ENCODE data around the gene NIPBL.

NIPBL gene

GRCh38 chr5:36938129-36938528 lies 61.6 kb downstream of the NIPBL start:
- Histone ChIP-seq H3K4me2 (ENCODE audit: insufficient read depth, low read length) (no peak overlapping the region), H3K9me3 (ENCODE audit: insufficient read depth, low read length, severe bottlenecking) (no peaks in the 10 kb centered on the region), H3K27me3 (ENCODE audit: insufficient read depth, low read length, poor library complexity) (no peaks in the 10 kb centered on the region), H4K20me1 (ENCODE audit: insufficient read depth, low read length) (peaks cover 76% of the 10 kb centered on the region), H3K79me2 (ENCODE audit: insufficient read depth, low read length) (peaks cover 99% of the 10 kb centered on the region), H3K4me1 (ENCODE audit: insufficient read depth, low read length) (no peaks in the 10 kb centered on the region; the same call in 1 of the 2 replicates), H3K36me3 (ENCODE audit: insufficient read depth, low read length) (no peaks in the 10 kb centered on the region), H3K27ac (ENCODE audit: low read length) (no peak overlapping the region), H3K4me3 (ENCODE audit: low read depth in 1 of 2, low read length in 2 of 2) (no peak overlapping the region), H3K9ac (ENCODE audit: low read depth, low read length) (no peak overlapping the region), H2AFZ (ENCODE audit: low read depth, low read length) (no peak overlapping the region)
- TF ChIP-seq EZH2 (IDR thresholded peaks at IDR 0.05; ENCODE audit: borderline replicate concordance, low read depth, low read length, severe bottlenecking) (no peak), CTCF (IDR thresholded peaks at IDR 0.05; ENCODE audit: borderline replicate concordance, extremely low read depth, low read length, poor library complexity, severe bottlenecking) (no peak)
- ATAC-seq (ENCODE audit: insufficient read depth, low read depth) (peak; percentile 48; the same call in 1 of the 3 replicates), DNase-seq (no peak)

GRCh38 chr5:36939969-36940858 lies 63.6 kb downstream of the NIPBL start:
- DNase-seq = no peak
- H3K79me2 ChIP-seq (ENCODE audit: insufficient read depth, low read length) = peaks cover 99% of the 10 kb centered on the region

GRCh38 chr5:36943584-36943983 lies 67.0 kb downstream of the NIPBL start:
- no peak overlapping the region for H3K9ac ChIP-seq (ENCODE audit: low read depth, low read length)
- H2AFZ ChIP-seq (ENCODE audit: low read depth, low read length) = no peak overlapping the region
- no peaks in the 10 kb centered on the region for H3K27me3 ChIP-seq (ENCODE audit: insufficient read depth, low read length, poor library complexity)
- no peaks in the 10 kb centered on the region for H3K9me3 ChIP-seq (ENCODE audit: insufficient read depth, low read length, severe bottlenecking)
- H3K36me3 ChIP-seq (ENCODE audit: insufficient read depth, low read length) = no peaks in the 10 kb centered on the region
- no peak overlapping the region for H3K27ac ChIP-seq (ENCODE audit: low read length)
- H3K79me2 ChIP-seq (ENCODE audit: insufficient read depth, low read length) = peaks cover 99% of the 10 kb centered on the region
- TF ChIP-seq EZH2 (IDR thresholded peaks at IDR 0.05; ENCODE audit: borderline replicate concordance, low read depth, low read length, severe bottlenecking) (no peak), CTCF (IDR thresholded peaks at IDR 0.05; ENCODE audit: borderline replicate concordance, extremely low read depth, low read length, poor library complexity, severe bottlenecking) (no peak)
- H3K4me1 ChIP-seq (ENCODE audit: insufficient read depth, low read length) = 0 out of 2 replicates have a peak, but pooled peaks cover 2% of the 10 kb centered on the region
- DNase-seq = no peak
- no peak overlapping the region for H3K4me2 ChIP-seq (ENCODE audit: insufficient read depth, low read length)
- H3K4me3 ChIP-seq (ENCODE audit: low read depth in 1 of 2, low read length in 2 of 2) = no peak overlapping the region
- H4K20me1 ChIP-seq (ENCODE audit: insufficient read depth, low read length) = peaks cover 59% of the 10 kb centered on the region
- no peak for ATAC-seq (ENCODE audit: insufficient read depth, low read depth)

More at GRCh38 chr5:36939969-36940858, 63.6 kb downstream of the NIPBL start:
- Histone ChIP-seq H3K27me3 (ENCODE audit: insufficient read depth, low read length, poor library complexity) (no peaks in the 10 kb centered on the region), H3K4me3 (ENCODE audit: low read depth in 1 of 2, low read length in 2 of 2) (no peak overlapping the region), H3K4me1 (ENCODE audit: insufficient read depth, low read length) (no peaks in the 10 kb centered on the region; the same call in 1 of the 2 replicates), H3K27ac (ENCODE audit: low read length) (no peak overlapping the region), H2AFZ (ENCODE audit: low read depth, low read length) (no peak overlapping the region), H3K36me3 (ENCODE audit: insufficient read depth, low read length) (no peaks in the 10 kb centered on the region), H3K9ac (ENCODE audit: low read depth, low read length) (no peak overlapping the region), H3K9me3 (ENCODE audit: insufficient read depth, low read length, severe bottlenecking) (no peaks in the 10 kb centered on the region), H4K20me1 (ENCODE audit: insufficient read depth, low read length) (peaks cover 67% of the 10 kb centered on the region), H3K4me2 (ENCODE audit: insufficient read depth, low read length) (no peak overlapping the region)
- ATAC-seq (ENCODE audit: insufficient read depth, low read depth) = no peak
- TF ChIP-seq CTCF (IDR thresholded peaks at IDR 0.05; ENCODE audit: borderline replicate concordance, extremely low read depth, low read length, poor library complexity, severe bottlenecking) (no peak), EZH2 (IDR thresholded peaks at IDR 0.05; ENCODE audit: borderline replicate concordance, low read depth, low read length, severe bottlenecking) (no peak)
